GM12878 (cell line): ENCODE measurements around the gene PPP1R14D.

Experiments used
- FOXK2 ChIP-seq: fragments of 450-650 bp; IDR thresholded peaks from 2 replicates; pipeline ENCODE4 v1.6.1; 2017; ENCODE audit warnings: mild to moderate bottlenecking, moderate library complexity
- FOXM1 ChIP-seq: IDR thresholded peaks from 2 replicates; pipeline ENCODE4 v1.6.1; 2012; ENCODE audit warnings: low read depth, mild to moderate bottlenecking, inconsistent platforms, low read length, moderate library complexity
- KDM1A ChIP-seq: fragments of 200-600 bp; sonication (generic); IDR thresholded peaks from 2 replicates; pipeline ENCODE4 v1.6.1; 2016; ENCODE audit warnings: borderline replicate concordance
- SP1 ChIP-seq: IDR thresholded peaks from one replicate; pipeline ENCODE4 v1.6.1; 2011; ENCODE audit warnings: low read depth, low read length
- ZBED1 ChIP-seq: IDR thresholded peaks from 2 replicates; pipeline ENCODE4 v1.6.1; 2016; ENCODE audit warnings: borderline replicate concordance
- TF ChIP-seq, protein P1 (sequence below), 3 experiments: IDR thresholded peaks in 2 of 3; conservative IDR thresholded peaks in 1 of 3; 2 replicates each; pipeline ENCODE4 v1.5.1; 2011; ENCODE audit warnings: low read depth in 3 of 3, low read length in 3 of 3, mild to moderate bottlenecking in 3 of 3, control low read depth in 2 of 3, moderate library complexity in 2 of 3, inconsistent platforms in 1 of 3, mixed read lengths in 1 of 3; ENCODE audit not compliant: control insufficient read depth in 2 of 3, insufficient read depth in 1 of 3; ENCODE audit errors: extremely low read depth in 1 of 3

DNA sequence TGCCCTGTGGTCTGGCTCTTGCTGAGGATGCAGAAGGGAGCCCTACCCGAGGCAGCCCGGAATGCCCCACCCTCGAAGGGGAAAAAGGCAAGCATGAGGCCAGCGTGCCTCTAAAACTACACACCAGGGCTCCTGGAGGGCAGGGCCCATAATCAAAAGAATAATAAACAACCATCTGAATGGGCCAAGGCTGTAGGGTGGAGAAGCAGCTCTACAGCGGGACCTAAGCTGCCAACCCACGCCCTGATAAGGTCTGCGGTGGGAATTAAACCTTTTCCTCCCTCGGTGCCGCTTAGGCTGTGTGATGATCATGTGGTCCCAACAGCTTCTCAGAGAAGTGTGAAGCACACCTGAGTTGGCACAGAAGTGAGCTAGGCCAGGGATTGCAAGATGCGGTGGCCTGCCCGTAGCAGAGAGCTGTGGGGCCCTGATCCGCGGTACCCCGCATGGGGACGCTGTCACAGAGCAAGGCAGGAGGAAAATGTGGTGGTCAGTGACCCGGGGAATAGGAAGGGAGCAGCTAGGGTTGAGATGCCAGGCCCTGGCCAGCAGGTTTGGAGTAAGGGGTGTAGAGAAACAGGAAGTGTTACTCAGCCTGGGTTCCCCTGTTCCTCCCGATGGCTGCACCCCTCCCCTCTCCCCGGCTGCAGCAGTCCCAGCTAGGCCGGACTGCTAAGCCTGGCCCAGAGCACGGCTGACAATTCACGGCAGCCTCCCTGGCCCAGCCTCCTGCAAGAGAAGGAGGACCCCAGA is 59.8 kb downstream of the PPP1R14D start:
- TF ChIP-seq ZBED1 (no peak), KDM1A (no peak), FOXM1 (no peak), SP1 (no peak), FOXK2 (no peak)
- TF ChIP-seq, protein P1, sequence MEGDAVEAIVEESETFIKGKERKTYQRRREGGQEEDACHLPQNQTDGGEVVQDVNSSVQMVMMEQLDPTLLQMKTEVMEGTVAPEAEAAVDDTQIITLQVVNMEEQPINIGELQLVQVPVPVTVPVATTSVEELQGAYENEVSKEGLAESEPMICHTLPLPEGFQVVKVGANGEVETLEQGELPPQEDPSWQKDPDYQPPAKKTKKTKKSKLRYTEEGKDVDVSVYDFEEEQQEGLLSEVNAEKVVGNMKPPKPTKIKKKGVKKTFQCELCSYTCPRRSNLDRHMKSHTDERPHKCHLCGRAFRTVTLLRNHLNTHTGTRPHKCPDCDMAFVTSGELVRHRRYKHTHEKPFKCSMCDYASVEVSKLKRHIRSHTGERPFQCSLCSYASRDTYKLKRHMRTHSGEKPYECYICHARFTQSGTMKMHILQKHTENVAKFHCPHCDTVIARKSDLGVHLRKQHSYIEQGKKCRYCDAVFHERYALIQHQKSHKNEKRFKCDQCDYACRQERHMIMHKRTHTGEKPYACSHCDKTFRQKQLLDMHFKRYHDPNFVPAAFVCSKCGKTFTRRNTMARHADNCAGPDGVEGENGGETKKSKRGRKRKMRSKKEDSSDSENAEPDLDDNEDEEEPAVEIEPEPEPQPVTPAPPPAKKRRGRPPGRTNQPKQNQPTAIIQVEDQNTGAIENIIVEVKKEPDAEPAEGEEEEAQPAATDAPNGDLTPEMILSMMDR (IDR thresholded peaks at IDR 0.05 in 2 of 3, conservative IDR thresholded peaks at IDR 0.05 in 1 of 3; ENCODE audit: control insufficient read depth in 2 of 3, extremely low read depth in 1 of 3, insufficient read depth in 1 of 3, low read depth in 3 of 3, low read length in 3 of 3) = no peak
